Loucy (cell line): Measurements from ENCODE around the gene ZNF296.

Experiments used
- EZH2phosphoT487 ChIP-seq: fragments of 200-600 bp; IDR thresholded peaks from 2 replicates; pipeline ENCODE4 v1.6.1; 2018; ENCODE audit warnings: antibody characterized with exemption, mild to moderate bottlenecking, moderate library complexity, borderline replicate concordance
- TF ChIP-seq, protein P1 (sequence below): fragments of 200-600 bp; sonication (generic); conservative IDR thresholded peaks from 2 replicates; pipeline ENCODE4 v1.5.1; 2014; ENCODE audit warnings: mild to moderate bottlenecking, antibody characterized with exemption, low read length

DNA sequence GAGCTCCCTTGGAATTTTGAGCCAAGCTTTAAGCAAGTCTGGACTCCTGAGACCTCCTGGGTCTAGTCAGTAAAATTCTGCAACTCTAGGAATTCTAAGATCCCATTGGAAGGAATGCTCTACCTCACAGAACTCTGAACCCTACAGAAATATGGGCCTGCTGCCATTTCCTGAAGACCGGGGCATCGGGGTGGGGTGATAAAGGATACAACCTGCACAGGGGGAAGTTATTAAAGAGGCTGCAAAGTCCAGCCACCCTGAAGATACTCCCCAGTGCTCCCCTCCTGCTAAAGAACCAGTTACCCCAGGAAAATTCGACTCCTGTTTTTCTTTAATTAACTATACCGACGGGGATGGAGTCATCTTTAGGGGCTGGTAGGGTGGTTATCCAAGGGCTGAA lies 14.3 kb upstream of the ZNF296 start:
- TF ChIP-seq, protein P1, sequence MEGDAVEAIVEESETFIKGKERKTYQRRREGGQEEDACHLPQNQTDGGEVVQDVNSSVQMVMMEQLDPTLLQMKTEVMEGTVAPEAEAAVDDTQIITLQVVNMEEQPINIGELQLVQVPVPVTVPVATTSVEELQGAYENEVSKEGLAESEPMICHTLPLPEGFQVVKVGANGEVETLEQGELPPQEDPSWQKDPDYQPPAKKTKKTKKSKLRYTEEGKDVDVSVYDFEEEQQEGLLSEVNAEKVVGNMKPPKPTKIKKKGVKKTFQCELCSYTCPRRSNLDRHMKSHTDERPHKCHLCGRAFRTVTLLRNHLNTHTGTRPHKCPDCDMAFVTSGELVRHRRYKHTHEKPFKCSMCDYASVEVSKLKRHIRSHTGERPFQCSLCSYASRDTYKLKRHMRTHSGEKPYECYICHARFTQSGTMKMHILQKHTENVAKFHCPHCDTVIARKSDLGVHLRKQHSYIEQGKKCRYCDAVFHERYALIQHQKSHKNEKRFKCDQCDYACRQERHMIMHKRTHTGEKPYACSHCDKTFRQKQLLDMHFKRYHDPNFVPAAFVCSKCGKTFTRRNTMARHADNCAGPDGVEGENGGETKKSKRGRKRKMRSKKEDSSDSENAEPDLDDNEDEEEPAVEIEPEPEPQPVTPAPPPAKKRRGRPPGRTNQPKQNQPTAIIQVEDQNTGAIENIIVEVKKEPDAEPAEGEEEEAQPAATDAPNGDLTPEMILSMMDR: no peak
- no peak for TF ChIP-seq EZH2phosphoT487
